HG03558 (cell line): ENCODE measurements around the gene PLCL2.

Experiments used
- ATAC-seq: cut with Tn5 transposase; IDR thresholded peaks from one replicate; pipeline ENCODE4 v1.9.1; 2021; ENCODE audit warnings: moderate number of reproducible peaks; ENCODE audit not compliant: unreplicated experiment; ENCODE audit errors: extremely low read depth

The PLCL2 gene

GRCh38 chr3:16888785-16889607 lies 4.2 kb downstream of the PLCL2 start:
- ATAC-seq, result peak; percentile 46

GRCh38 chr3:16890597-16891333 lies 6.0 kb downstream of the PLCL2 start:
- ATAC-seq, result no peak

- no peak for ATAC-seq
Observed at GRCh38 chr3:16893618-16894200, 9.0 kb downstream of the PLCL2 start.

- no peak for ATAC-seq
Observed at GRCh38 chr3:16896094-16896627, 11.4 kb downstream of the PLCL2 start.

- ATAC-seq, result no peak
Observed at GRCh38 chr3:16896820-16897219, 12.1 kb downstream of the PLCL2 start.

GRCh38 chr3:16897254-16897926 lies 12.6 kb downstream of the PLCL2 start:
- peak; percentile 50 for ATAC-seq

- ATAC-seq, result no peak
Observed at GRCh38 chr3:16898595-16899395, 14.0 kb downstream of the PLCL2 start.

- ATAC-seq, result no peak
Observed at GRCh38 chr3:16899919-16900318, 15.2 kb downstream of the PLCL2 start.

- ATAC-seq, result no peak
Observed at GRCh38 chr3:16900779-16901440, 16.2 kb downstream of the PLCL2 start.

GRCh38 chr3:16904423-16905417 lies 20.0 kb downstream of the PLCL2 start:
- ATAC-seq, result no peak

- ATAC-seq, result no peak
Observed at GRCh38 chr3:16905704-16906103, 20.9 kb downstream of the PLCL2 start.

- no peak for ATAC-seq
Observed at GRCh38 chr3:16906682-16907081, 21.9 kb downstream of the PLCL2 start.

- no peak for ATAC-seq
Observed at GRCh38 chr3:16907243-16907642, 22.5 kb downstream of the PLCL2 start.

GRCh38 chr3:16908016-16908807 lies 23.5 kb downstream of the PLCL2 start:
- no peak for ATAC-seq

GRCh38 chr3:16908896-16909295 lies 24.1 kb downstream of the PLCL2 start:
- no peak for ATAC-seq

- no peak for ATAC-seq
Observed at GRCh38 chr3:16909802-16910201, 25.0 kb downstream of the PLCL2 start.

GRCh38 chr3:16910207-16910606 lies 25.5 kb downstream of the PLCL2 start:
- no peak for ATAC-seq
